OCI-LY7 (cell line): ENCODE measurements around the gene KIF13A.

Experiments used
- EZH2phosphoT487 ChIP-seq: fragments of 200-600 bp; sonication (generic); IDR thresholded peaks from 2 replicates; pipeline ENCODE4 v1.6.1; 2018; ENCODE audit warnings: low read depth, borderline replicate concordance, mild to moderate bottlenecking, mixed run types, antibody characterized with exemption, low read length, moderate library complexity, mixed read lengths
- TF ChIP-seq, protein P1 (sequence below): fragments of 200-600 bp; sonication (generic); conservative IDR thresholded peaks from 2 replicates; pipeline ENCODE4 v1.5.1; 2014; ENCODE audit warnings: mild to moderate bottlenecking, antibody characterized with exemption, low read length, moderate library complexity, mixed read lengths

GRCh38 chr6:17709476-17709875 is 278.0 kb downstream of the KIF13A start:
- no peak for TF ChIP-seq EZH2phosphoT487
- TF ChIP-seq, protein P1, sequence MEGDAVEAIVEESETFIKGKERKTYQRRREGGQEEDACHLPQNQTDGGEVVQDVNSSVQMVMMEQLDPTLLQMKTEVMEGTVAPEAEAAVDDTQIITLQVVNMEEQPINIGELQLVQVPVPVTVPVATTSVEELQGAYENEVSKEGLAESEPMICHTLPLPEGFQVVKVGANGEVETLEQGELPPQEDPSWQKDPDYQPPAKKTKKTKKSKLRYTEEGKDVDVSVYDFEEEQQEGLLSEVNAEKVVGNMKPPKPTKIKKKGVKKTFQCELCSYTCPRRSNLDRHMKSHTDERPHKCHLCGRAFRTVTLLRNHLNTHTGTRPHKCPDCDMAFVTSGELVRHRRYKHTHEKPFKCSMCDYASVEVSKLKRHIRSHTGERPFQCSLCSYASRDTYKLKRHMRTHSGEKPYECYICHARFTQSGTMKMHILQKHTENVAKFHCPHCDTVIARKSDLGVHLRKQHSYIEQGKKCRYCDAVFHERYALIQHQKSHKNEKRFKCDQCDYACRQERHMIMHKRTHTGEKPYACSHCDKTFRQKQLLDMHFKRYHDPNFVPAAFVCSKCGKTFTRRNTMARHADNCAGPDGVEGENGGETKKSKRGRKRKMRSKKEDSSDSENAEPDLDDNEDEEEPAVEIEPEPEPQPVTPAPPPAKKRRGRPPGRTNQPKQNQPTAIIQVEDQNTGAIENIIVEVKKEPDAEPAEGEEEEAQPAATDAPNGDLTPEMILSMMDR, result no peak
